H1 (cell line): Measurements from ENCODE around the gene MT1B. TPM values are rescaled to one million over a fixed set of nuclear protein-coding genes. Genes with fewer than 3 reads are reported as not detected.
A peak's percentile ranks its signal among the peaks of the same experiment; 100 is the strongest.

Source experiments
- CTCF ChIA-PET: fragments of 300-600 bp; sonication (Branson Sonifier 250); formaldehyde crosslinking; loops from one replicate; lab custom pipeline; 2021; ENCODE audit not compliant: partially characterized antibody; lab: Charles Lee
- POLR2A ChIA-PET: fragments of 300-600 bp; sonication (Branson Sonifier 250); formaldehyde crosslinking; loops from one replicate; lab custom pipeline; 2021; ENCODE audit warnings: inconsistent platforms; ENCODE audit not compliant: partially characterized antibody; lab: Charles Lee
- DNase-seq, 2 experiments: peaks; one replicate each; pipeline versions ENCODE4 v3.0.0 to v3.0.0-alpha.2; 2010 to 2022; ENCODE audit warnings: low spot score in 2 of 2, low read depth in 1 of 2, mixed read lengths in 1 of 2
- FAIRE-seq: peaks from 2 replicates; lab custom pipeline; 2011; peaks lifted over from hg19 to GRCh38; lab: Jason Lieb, UNC
- H2AFZ ChIP-seq: 2 replicates; pipeline ENCODE4 v1.8.1; 2012; ENCODE audit warnings: low read length, inconsistent platforms
- H2AK5ac ChIP-seq: 2 replicates; pipeline ENCODE4 v1.6.1; 2013; ENCODE audit warnings: low read depth, low read length
- H2BK120ac ChIP-seq: replicated peaks from 2 replicates; pipeline ENCODE3; 2013; ENCODE audit warnings: low read depth, low read length, inconsistent platforms
- H2BK12ac ChIP-seq: 2 replicates; pipeline ENCODE4 v1.6.1; 2013; ENCODE audit warnings: low read depth, low read length
- H2BK15ac ChIP-seq: 2 replicates; pipeline ENCODE4 v1.6.1; 2013; ENCODE audit warnings: low read length
- H2BK20ac ChIP-seq: 2 replicates; pipeline ENCODE4 v1.6.1; 2013; ENCODE audit warnings: low read length
- H2BK5ac ChIP-seq: 2 replicates; pipeline ENCODE4 v1.6.1; 2013; ENCODE audit warnings: low read depth, low read length
- H3K14ac ChIP-seq: 2 replicates; pipeline ENCODE4 v1.6.1; 2013; ENCODE audit warnings: inconsistent platforms; ENCODE audit not compliant: insufficient read length
- H3K18ac ChIP-seq: 2 replicates; pipeline ENCODE4 v1.6.1; 2013; ENCODE audit warnings: low read length; ENCODE audit errors: extremely low read depth
- H3K23ac ChIP-seq: 2 replicates; pipeline ENCODE4 v1.6.1; 2013; ENCODE audit warnings: inconsistent platforms; ENCODE audit not compliant: insufficient read length
- H3K23me2 ChIP-seq: 2 replicates; pipeline ENCODE4 v1.6.1; 2013; ENCODE audit warnings: low read depth, low read length
- H3K27ac ChIP-seq: 2 replicates; pipeline ENCODE4 v1.6.1; 2011; ENCODE audit warnings: low read depth, low read length, inconsistent platforms
- H3K27me3 ChIP-seq, 4 experiments: replicated peaks in 1 of 4; 1 replicate in 1 of 4; 2 replicates in 3 of 4; pipeline versions ENCODE4 v1.6.1 to v1.8.1; 2011 to 2013; ENCODE audit warnings: low read length in 3 of 4, mild to moderate bottlenecking in 3 of 4, inconsistent platforms in 2 of 4, mixed read lengths in 2 of 4, moderate library complexity in 1 of 4; ENCODE audit not compliant: control insufficient read depth in 3 of 4, insufficient read depth in 3 of 4; ENCODE audit errors: extremely low read depth in 1 of 4
- H3K36me3 ChIP-seq, 4 experiments: 2 replicates each; pipeline versions ENCODE4 v1.6.1 to v1.8.1; 2011 to 2013; ENCODE audit warnings: mild to moderate bottlenecking in 4 of 4, low read length in 3 of 4, moderate library complexity in 2 of 4, control low read depth in 1 of 4, inconsistent platforms in 1 of 4; ENCODE audit not compliant: insufficient read depth in 4 of 4, control insufficient read depth in 2 of 4
- H3K4ac ChIP-seq: replicated peaks from 2 replicates; pipeline ENCODE3; 2013; ENCODE audit warnings: low read length, low read depth, mixed read lengths, inconsistent platforms; ENCODE audit not compliant: insufficient read length
- H3K4me1 ChIP-seq, 4 experiments: replicated peaks in 1 of 4; 1 replicate in 1 of 4; 2 replicates in 3 of 4; pipeline versions ENCODE4 v1.6.1 to v1.8.1; 2011 to 2013; ENCODE audit warnings: low read length in 3 of 4, inconsistent platforms in 2 of 4, mixed read lengths in 1 of 4; ENCODE audit not compliant: insufficient read depth in 4 of 4, control insufficient read depth in 3 of 4
- H3K4me2 ChIP-seq, 2 experiments: 2 replicates each; pipeline versions ENCODE4 v1.6.1 to v1.8.1; 2011 to 2013; ENCODE audit warnings: low read depth in 2 of 2, low read length in 2 of 2, control low read depth in 1 of 2, inconsistent platforms in 1 of 2, mild to moderate bottlenecking in 1 of 2; ENCODE audit not compliant: insufficient read depth in 1 of 2
- H3K4me3 ChIP-seq, 4 experiments: fragments of 200-600, 300-600 bp in 1 of 4; sonication (generic), shearing (Covaris generic), sonication (Bioruptor Twin) in 1 of 4; 2 replicates each; pipeline versions ENCODE4 v1.5.1 to v1.8.1; 2011 to 2016; ENCODE audit warnings: low read length in 4 of 4, low read depth in 3 of 4, control low read depth in 2 of 4, inconsistent platforms in 2 of 4, mild to moderate bottlenecking in 2 of 4, mixed read lengths in 1 of 4, moderate library complexity in 1 of 4; ENCODE audit not compliant: insufficient read depth in 2 of 4; ENCODE audit errors: extremely low read depth in 1 of 4
- H3K56ac ChIP-seq: replicated peaks from 2 replicates; pipeline ENCODE3; 2013; ENCODE audit warnings: low read depth, mild to moderate bottlenecking, mixed read lengths, low read length, inconsistent platforms; ENCODE audit not compliant: insufficient read length
- H3K79me1 ChIP-seq: 2 replicates; pipeline ENCODE4 v1.6.1; 2013; ENCODE audit warnings: low read depth, low read length, control low read depth
- H3K79me2 ChIP-seq, 2 experiments: 2 replicates each; pipeline versions ENCODE4 v1.6.1 to v1.8.1; 2012 to 2013; ENCODE audit warnings: low read length in 2 of 2, mild to moderate bottlenecking in 2 of 2, inconsistent platforms in 1 of 2; ENCODE audit not compliant: insufficient read depth in 2 of 2, control insufficient read depth in 1 of 2
- H3K9ac ChIP-seq, 4 experiments: replicated peaks in 1 of 4; 1 replicate in 1 of 4; 2 replicates in 3 of 4; pipeline versions ENCODE4 v1.6.1 to v1.8.1; 2011 to 2013; ENCODE audit warnings: low read depth in 3 of 4, low read length in 3 of 4, control low read depth in 2 of 4, mild to moderate bottlenecking in 2 of 4, moderate library complexity in 2 of 4, inconsistent platforms in 1 of 4; ENCODE audit errors: extremely low read depth in 1 of 4
- H3K9me3 ChIP-seq, 2 experiments: 2 replicates each; pipeline versions ENCODE4 v1.6.1 to v1.8.1; 2012 to 2013; ENCODE audit warnings: mild to moderate bottlenecking in 2 of 2, moderate library complexity in 2 of 2, control low read depth in 1 of 2, inconsistent platforms in 1 of 2, low read depth in 1 of 2, low read length in 1 of 2, mixed read lengths in 1 of 2; ENCODE audit not compliant: insufficient read depth in 2 of 2
- H4K20me1 ChIP-seq, 2 experiments: replicated peaks in 1 of 2; 2 replicates each; pipeline versions ENCODE3 to v1.8.1; 2011 to 2013; ENCODE audit warnings: inconsistent platforms in 2 of 2, low read length in 2 of 2, mild to moderate bottlenecking in 1 of 2; ENCODE audit not compliant: insufficient read depth in 2 of 2, control insufficient read depth in 1 of 2
- H4K5ac ChIP-seq: 2 replicates; pipeline ENCODE4 v1.6.1; 2013; ENCODE audit warnings: low read length, low read depth, mixed read lengths, inconsistent platforms; ENCODE audit not compliant: insufficient read length
- H4K8ac ChIP-seq: 2 replicates; pipeline ENCODE4 v1.8.0; 2013; ENCODE audit warnings: mild to moderate bottlenecking, moderate library complexity, low read length, inconsistent platforms; ENCODE audit not compliant: insufficient read depth; ENCODE audit errors: extremely low read depth
- H4K91ac ChIP-seq: replicated peaks from 2 replicates; pipeline ENCODE3; 2013; ENCODE audit warnings: low read length, mixed read lengths, inconsistent platforms; ENCODE audit not compliant: insufficient read length
- CEBPB ChIP-seq: IDR thresholded peaks from 2 replicates; pipeline ENCODE4 v1.6.1; 2012; ENCODE audit warnings: low read depth, low read length
- FOSL1 ChIP-seq: IDR thresholded peaks from 2 replicates; pipeline ENCODE4 v1.6.1; 2011; ENCODE audit warnings: mild to moderate bottlenecking, low read depth, low read length, moderate library complexity; ENCODE audit not compliant: insufficient read depth
- WGBS, 2 experiments: shearing (Covaris generic) in 1 of 2; methylation state at CpG; one replicate each; pipeline versions ENCODE4 v1.1.6 to v1.1.7; 2013 to 2015; ENCODE audit warnings: low lambda C conversion rate in 2 of 2, mixed read lengths in 2 of 2, inconsistent platforms in 1 of 2, low coverage in 1 of 2, missing lambda C conversion rate in 1 of 2; ENCODE audit not compliant: insufficient replicate concordance in 2 of 2, insufficient coverage in 1 of 2, insufficient read length in 1 of 2; ENCODE audit errors: extremely low coverage in 1 of 2, missing lambda C conversion rate in 1 of 2; 5-methylcytosine and 5-hydroxymethylcytosine counted together
- polyA plus RNA-seq, 7 experiments: library from polyadenylated mRNA; depleted of rRNA in 3 of 7; stranded (reverse) in 5 of 7; unstranded in 2 of 7; fragments of >200 nt in 5 of 7; fragments of 200-250 nt in 2 of 7; gene quantifications; 1 replicate in 5 of 7; 2 replicates in 1 of 7; 4 replicates in 1 of 7; pipeline versions ENCODE4 v1.2.1 to v1.2.3, GENCODE V29; 2011 to 2013; ENCODE audit warnings: missing spikeins in 2 of 7, mixed read lengths in 2 of 7
- total RNA-seq: library from RNA; stranded (reverse); fragmentation: NEBNext Ultra II Directional; extraction: Animal tissue kit (Norgen Biotek cat#: 25700); gene quantifications from 2 replicates; pipeline ENCODE4 v1.2.1, GENCODE V29; 2021

MT1B gene
- total and polyA plus RNA-seq, 2 of the 8 experiments (the other 6 are each of a cell fraction or from before 2014, with no cell fraction given) = not detected

DNA sequence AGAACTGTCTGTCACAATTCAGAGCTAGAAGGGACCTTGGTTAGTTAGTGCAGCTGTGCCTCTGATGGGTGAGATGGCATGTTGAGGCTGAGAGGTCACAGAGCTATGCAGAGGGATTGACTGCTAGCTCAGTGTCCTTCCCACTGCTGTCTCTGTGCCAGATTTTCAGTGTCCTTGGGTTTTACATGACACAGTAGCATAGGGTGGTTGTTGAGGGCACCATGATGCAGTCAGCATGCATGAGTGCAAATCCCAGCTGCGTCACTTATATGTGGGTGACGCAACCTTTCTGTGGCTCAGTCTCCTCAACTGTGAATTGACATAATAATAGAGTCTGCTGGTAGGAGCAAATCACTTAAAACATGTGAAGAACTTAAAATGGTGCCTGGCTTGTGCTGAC, 10.5 kb upstream of the MT1B start:
- DNase-seq (no peak), FAIRE-seq (no peak)
- H3K56ac ChIP-seq = no peak overlapping the region
- H3K4ac ChIP-seq = no peak overlapping the region
- WGBS, 2 experiments = 68% methylated on average over 2 of the region's 2 CpGs; no CpG with 5 or more reads in 1 of the 2 experiments
- peaks cover 3 to 17% (median 6%) of the 10 kb centered on the region in 4 experiments for H3K4me1 ChIP-seq
- no peak overlapping the region for H2BK15ac ChIP-seq
- H3K23me2 ChIP-seq = peaks cover 9% of the 10 kb centered on the region
- H4K5ac ChIP-seq = no peak overlapping the region
- no peak overlapping the region for H3K4me2 ChIP-seq
- no peaks in the 10 kb centered on the region for H3K79me2 ChIP-seq
- no peaks in the 10 kb centered on the region for H3K79me1 ChIP-seq
- H3K14ac ChIP-seq = no peak overlapping the region
- TF ChIP-seq FOSL1 (no peak), CEBPB (peak; percentile 19; the same call in 1 of the 2 replicates)
- no peak overlapping the region for H2AFZ ChIP-seq
- H4K8ac ChIP-seq = no peak overlapping the region
- no peak overlapping the region for H3K18ac ChIP-seq
- H2BK12ac ChIP-seq = no peak overlapping the region
- peaks cover 87 to 100% (median 99%) of the 10 kb centered on the region in 4 experiments for H3K27me3 ChIP-seq
- H3K36me3 ChIP-seq = no peaks in the 10 kb centered on the region
- H2BK120ac ChIP-seq = no peak overlapping the region
- H3K9me3 ChIP-seq = no peaks in the 10 kb centered on the region
- CTCF ChIA-PET = interaction anchor here (0.6 to 4.1 kb wide), 10 partner anchors 10 to 279 kb away, joined by 3 to 28 read pairs (median 3); partner anchors contain the start of gene MT1B
- H4K91ac ChIP-seq = no peak overlapping the region
- no peak overlapping the region for H3K4me3 ChIP-seq
- no peak overlapping the region for H3K27ac ChIP-seq
- peaks cover 5 to 31% of the 10 kb centered on the region in 2 experiments for H4K20me1 ChIP-seq
- no peak overlapping the region; the same call in 1 of the 2 replicates for H2BK20ac ChIP-seq
- H3K23ac ChIP-seq = no peak overlapping the region
- H2BK5ac ChIP-seq = no peak overlapping the region
- H2AK5ac ChIP-seq = no peak overlapping the region
- POLR2A ChIA-PET = interaction anchor here (1.0 to 6.3 kb wide), 5 partner anchors 14 to 43 kb away, joined by 3 to 30 read pairs (median 4); partner anchors contain the start of gene MT1F
- no peak overlapping the region for H3K9ac ChIP-seq
